Breast epithelium (tissue), 4 donors: ENCODE data around the gene ANKRD63. TPM values are rescaled to one million over a fixed set of nuclear protein-coding genes. Genes with fewer than 3 reads are reported as not detected.
A peak's percentile ranks its signal among the peaks of the same experiment; 100 is the strongest.

ENCODE experiments used
- DNase-seq, 2 donors: peaks; one replicate each; pipeline ENCODE4 v3.0.0-alpha.2; 2019; ENCODE audit warnings: low spot score in 2 of 2
- H3K27ac ChIP-seq, 2 donors: fragments of 200-600 bp; sonication (generic) in 1 of 2; one replicate each; pipeline ENCODE4 v1.5.1; 2016 to 2019; ENCODE audit warnings: mild to moderate bottlenecking in 1 of 2
- H3K27me3 ChIP-seq, 2 donors: fragments of 200-600 bp; sonication (generic) in 1 of 2; one replicate each; pipeline versions ENCODE4 v1.5.1 to v1.6.0; 2017 to 2019; ENCODE audit warnings: control low read depth in 1 of 2, mild to moderate bottlenecking in 1 of 2
- H3K36me3 ChIP-seq: fragments of 200-600 bp; one replicate; pipeline ENCODE4 v1.5.1; 2019
- H3K4me1 ChIP-seq, 2 donors: fragments of 200-600 bp; sonication (generic); one replicate each; pipeline ENCODE4 v1.5.1; 2016 to 2019; ENCODE audit warnings: control low read depth in 1 of 2
- H3K4me3 ChIP-seq, 3 donors: fragments of 200-600 bp; sonication (generic); 1 replicate in 2 of 3; 2 replicates in 1 of 3; pipeline ENCODE4 v1.5.1; 2016 to 2019; ENCODE audit warnings: mild to moderate bottlenecking in 3 of 3, moderate library complexity in 2 of 3
- H3K9me3 ChIP-seq, 2 donors: fragments of 200-600 bp; sonication (generic) in 1 of 2; one replicate each; pipeline ENCODE4 v1.5.1; 2016 to 2019; ENCODE audit warnings: control low read depth in 1 of 2
- CTCF ChIP-seq, 3 donors: fragments of 450-650 bp; IDR thresholded peaks; one replicate each; pipeline ENCODE4 v1.5.1; 2016 to 2017; ENCODE audit warnings: antibody characterized with exemption in 3 of 3, mild to moderate bottlenecking in 3 of 3, moderate library complexity in 3 of 3
- POLR2A ChIP-seq: fragments of 450-650 bp; IDR thresholded peaks from one replicate; pipeline ENCODE4 v1.6.1; 2016; ENCODE audit warnings: antibody characterized with exemption, mild to moderate bottlenecking, moderate library complexity
- POLR2AphosphoS5 ChIP-seq, 3 donors: sonication (generic); formaldehyde crosslinking; IDR thresholded peaks; one replicate each; pipeline ENCODE4 v1.6.1; 2017; ENCODE audit warnings: antibody characterized with exemption in 3 of 3
- intact Hi-C: fragments of 100-400 bp; cut with DNase I; formaldehyde crosslinking; loops from one replicate; pipeline ENCODE4 v1.15.1; 2023; ENCODE audit warnings: low total_unique reads
- total RNA-seq, 3 donors: library from RNA; depleted of rRNA; stranded (reverse); fragments of >200 nt; gene quantifications; one replicate each; pipeline ENCODE4 v1.1.0, GENCODE V29; 2016

ANKRD63 gene
- total RNA-seq, 3 donors from 2014 or later: not detected

- peak in 1 of 2 donors; percentile 31 for DNase-seq
- TF ChIP-seq POLR2A (no peak), CTCF (IDR thresholded peaks at IDR 0.05) (no peak), POLR2AphosphoS5 (IDR thresholded peaks at IDR 0.05) (no peak)
- Histone ChIP-seq H3K27ac (no peak overlapping the region), H3K36me3 (no peaks in the 10 kb centered on the region), H3K4me1 (peaks cover 4 to 20% of the 10 kb centered on the region in 2 donors), H3K4me3 (no peak overlapping the region), H3K27me3 (no peaks in the 10 kb centered on the region), H3K9me3 (no peaks in the 10 kb centered on the region)
- intact Hi-C loops: no loop called here
Measured at GRCh38 chr15:40246496-40247280, 36.2 kb downstream of the ANKRD63 start.

- Histone ChIP-seq H3K27me3 (no peaks in the 10 kb centered on the region), H3K9me3 (no peaks in the 10 kb centered on the region), H3K27ac (peak overlapping the region in 1 of 2 donors; percentile 74), H3K4me1 (peaks cover 4 to 20% of the 10 kb centered on the region in 2 donors), H3K36me3 (no peaks in the 10 kb centered on the region), H3K4me3 (no peak overlapping the region)
- intact Hi-C loops: no loop called here
- TF ChIP-seq CTCF (IDR thresholded peaks at IDR 0.05) (no peak), POLR2A (no peak), POLR2AphosphoS5 (IDR thresholded peaks at IDR 0.05) (no peak)
- DNase-seq: peak in 1 of 2 donors; percentile 28
Measured at GRCh38 chr15:40245666-40246450, 37.0 kb downstream of the ANKRD63 start.

GRCh38 chr15:40244961-40245523 is 37.8 kb downstream of the ANKRD63 start:
- no peak for DNase-seq
- H3K4me3 ChIP-seq: no peak overlapping the region
- TF ChIP-seq POLR2AphosphoS5 (IDR thresholded peaks at IDR 0.05) (no peak), POLR2A (no peak), CTCF (IDR thresholded peaks at IDR 0.05) (no peak)
- H3K27ac ChIP-seq: peak overlapping the region; percentile 6 to 74
- H3K4me1 ChIP-seq: peaks cover 4 to 17% of the 10 kb centered on the region in 2 donors
- H3K27me3 ChIP-seq: no peaks in the 10 kb centered on the region
- H3K9me3 ChIP-seq: no peaks in the 10 kb centered on the region
- intact Hi-C loops: no loop called here
- H3K36me3 ChIP-seq: no peaks in the 10 kb centered on the region

- no peaks in the 10 kb centered on the region for H3K27me3 ChIP-seq
- no peak for TF ChIP-seq POLR2A
- no peak for TF ChIP-seq CTCF (IDR thresholded peaks at IDR 0.05)
- no peak for TF ChIP-seq POLR2AphosphoS5 (IDR thresholded peaks at IDR 0.05)
- peaks cover 4 to 22% of the 10 kb centered on the region in 2 donors for H3K4me1 ChIP-seq
- no peaks in the 10 kb centered on the region for H3K9me3 ChIP-seq
- H3K36me3 ChIP-seq: no peaks in the 10 kb centered on the region
- intact Hi-C loops: loop anchor here (2.0 kb wide), 1 partner anchor 18 kb away; no protein-coding TSS in a partner anchor
- DNase-seq: no peak
- H3K27ac ChIP-seq: no peak overlapping the region
- H3K4me3 ChIP-seq: no peak overlapping the region
Measured at GRCh38 chr15:40243126-40243810, 39.6 kb downstream of the ANKRD63 start.
